Astrocyte (in vitro differentiated cells and primary cell): ENCODE measurements around the gene IGF2BP2. TPM values are rescaled to one million over a fixed set of nuclear protein-coding genes. Genes with fewer than 3 reads are reported as not detected.

Source experiments
- DNase-seq: peaks from one replicate; pipeline ENCODE4 v3.0.0-alpha.2; 2010; ENCODE audit warnings: low read depth
- FAIRE-seq: peaks from 2 replicates; lab custom pipeline; 2011; peaks lifted over from hg19 to GRCh38; lab: Jason Lieb, UNC
- H2AFZ ChIP-seq: 2 replicates; pipeline ENCODE4 v1.6.0; 2012; ENCODE audit warnings: low read depth, low read length, inconsistent platforms
- H3K27ac ChIP-seq: 2 replicates; pipeline ENCODE4 v1.5.1; 2011; ENCODE audit warnings: low read depth, low read length, inconsistent platforms
- H3K27me3 ChIP-seq: 2 replicates; pipeline ENCODE4 v1.6.0; 2011; ENCODE audit warnings: low read length, inconsistent platforms; ENCODE audit not compliant: insufficient read depth
- H3K36me3 ChIP-seq: 2 replicates; pipeline ENCODE4 v1.5.1; 2011; ENCODE audit warnings: low read length, inconsistent platforms; ENCODE audit not compliant: insufficient read depth
- H3K4me1 ChIP-seq: 2 replicates; pipeline ENCODE4 v1.5.1; 2011; ENCODE audit warnings: low read length, inconsistent platforms; ENCODE audit not compliant: insufficient read depth
- H3K4me2 ChIP-seq: 2 replicates; pipeline ENCODE4 v1.6.0; 2012; ENCODE audit warnings: low read length, inconsistent platforms
- H3K4me3 ChIP-seq: 2 replicates; pipeline ENCODE4 v1.5.1; 2011; ENCODE audit warnings: low read depth, mild to moderate bottlenecking, low read length, inconsistent platforms; ENCODE audit not compliant: insufficient read depth
- H3K79me2 ChIP-seq: 2 replicates; pipeline ENCODE4 v1.6.0; 2012; ENCODE audit warnings: mild to moderate bottlenecking, low read length, inconsistent platforms; ENCODE audit not compliant: insufficient read depth
- H3K9ac ChIP-seq: 2 replicates; pipeline ENCODE4 v1.6.0; 2012; ENCODE audit warnings: mild to moderate bottlenecking, low read length, inconsistent platforms
- H3K9me3 ChIP-seq: 2 replicates; pipeline ENCODE4 v1.5.1; 2012; ENCODE audit warnings: low read depth, mild to moderate bottlenecking, low read length, inconsistent platforms; ENCODE audit not compliant: insufficient read depth
- H4K20me1 ChIP-seq: 2 replicates; pipeline ENCODE4 v1.6.0; 2012; ENCODE audit warnings: low read length, inconsistent platforms; ENCODE audit not compliant: insufficient read depth
- H3K27ac Mint-ChIP-seq: one replicate; pipeline ENCODE4 v1.8.0; 2021; ENCODE audit warnings: mild to moderate bottlenecking, mixed read lengths; ENCODE audit not compliant: unreplicated experiment
- H3K27me3 Mint-ChIP-seq: one replicate; pipeline ENCODE4 v1.8.0; 2021; ENCODE audit warnings: low read depth, mixed read lengths; ENCODE audit not compliant: unreplicated experiment
- H3K36me3 Mint-ChIP-seq: one replicate; pipeline ENCODE4 v1.8.0; 2021; ENCODE audit warnings: low read depth, mixed read lengths; ENCODE audit not compliant: unreplicated experiment
- H3K4me1 Mint-ChIP-seq: one replicate; pipeline ENCODE4 v1.8.0; 2021; ENCODE audit warnings: low read depth, mixed read lengths; ENCODE audit not compliant: unreplicated experiment
- H3K4me3 Mint-ChIP-seq: one replicate; pipeline ENCODE4 v1.8.0; 2021; ENCODE audit warnings: mild to moderate bottlenecking, moderate library complexity, mixed read lengths; ENCODE audit not compliant: unreplicated experiment
- H3K9me3 Mint-ChIP-seq: one replicate; pipeline ENCODE4 v1.8.0; 2021; ENCODE audit warnings: mild to moderate bottlenecking, mixed read lengths; ENCODE audit not compliant: unreplicated experiment
- EZH2 ChIP-seq: IDR thresholded peaks from 2 replicates; pipeline ENCODE4 v1.6.1; 2012; ENCODE audit warnings: mild to moderate bottlenecking, low read length, inconsistent platforms; ENCODE audit not compliant: insufficient read depth
- total RNA-seq: library from RNA; stranded (reverse); gene quantifications from 2 replicates; pipeline ENCODE4 v1.2.1, GENCODE V29; 2021
- TF ChIP-seq, protein P1 (sequence below): IDR thresholded peaks from 2 replicates; pipeline ENCODE4 v1.5.1; 2011; ENCODE audit warnings: low read depth, mild to moderate bottlenecking, inconsistent platforms, low read length, moderate library complexity; ENCODE audit not compliant: insufficient read depth

The IGF2BP2 gene
- total RNA-seq, 1 donor from 2014 or later = 162 TPM

DNA sequence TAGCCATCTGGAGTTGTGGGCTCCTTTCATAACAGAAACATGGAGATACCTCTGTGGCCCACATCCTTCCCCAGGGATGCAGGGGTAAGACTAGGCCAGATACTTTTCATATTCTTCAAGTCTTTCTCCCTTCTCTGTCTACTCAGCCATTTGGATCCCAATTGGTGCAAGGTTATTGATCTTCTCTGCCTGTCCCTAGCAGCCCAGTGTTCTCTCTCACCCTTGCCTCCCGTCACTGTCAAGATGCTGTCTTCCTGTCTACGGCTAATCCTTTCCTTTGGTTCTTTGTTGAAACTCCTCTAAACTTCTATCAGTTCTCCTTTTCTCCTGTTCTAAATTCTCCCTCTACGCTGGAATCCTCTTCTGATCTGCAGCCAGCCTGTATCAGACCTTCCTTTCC lies 187.5 kb downstream of the IGF2BP2 start:
- H3K27ac Mint-ChIP-seq = no peak overlapping the region
- FAIRE-seq = no peak

DNA sequence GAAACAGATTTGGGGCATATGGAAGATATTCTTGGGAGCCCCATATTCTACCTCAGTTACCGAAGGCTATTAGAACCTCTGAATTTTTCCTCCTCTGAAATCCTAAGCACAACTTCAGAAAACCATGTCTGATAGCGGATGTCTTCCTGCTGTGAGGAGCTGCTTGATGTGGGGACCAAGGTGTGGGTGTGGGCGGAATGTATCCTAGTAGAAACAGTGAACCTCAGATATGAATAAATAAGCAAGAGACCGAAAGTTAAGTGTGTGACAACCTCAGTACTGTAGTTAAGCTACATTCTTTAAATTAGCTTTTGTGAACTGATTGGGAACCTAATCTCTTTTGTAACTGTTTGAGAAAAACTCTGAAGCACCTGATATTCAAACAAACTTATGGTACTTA lies 191.8 kb downstream of the IGF2BP2 start:
- Histone ChIP-seq H3K4me3 (no peak overlapping the region), H3K9me3 (no peaks in the 10 kb centered on the region), H3K27ac (no peak overlapping the region), H3K79me2 (no peaks in the 10 kb centered on the region), H3K4me2 (no peak overlapping the region), H2AFZ (no peak overlapping the region), H3K36me3 (no peaks in the 10 kb centered on the region), H3K9ac (no peak overlapping the region), H4K20me1 (peaks cover 3% of the 10 kb centered on the region), H3K4me1 (peaks cover 5% of the 10 kb centered on the region), H3K27me3 (no peaks in the 10 kb centered on the region)
- TF ChIP-seq EZH2 = no peak
- TF ChIP-seq, protein P1, sequence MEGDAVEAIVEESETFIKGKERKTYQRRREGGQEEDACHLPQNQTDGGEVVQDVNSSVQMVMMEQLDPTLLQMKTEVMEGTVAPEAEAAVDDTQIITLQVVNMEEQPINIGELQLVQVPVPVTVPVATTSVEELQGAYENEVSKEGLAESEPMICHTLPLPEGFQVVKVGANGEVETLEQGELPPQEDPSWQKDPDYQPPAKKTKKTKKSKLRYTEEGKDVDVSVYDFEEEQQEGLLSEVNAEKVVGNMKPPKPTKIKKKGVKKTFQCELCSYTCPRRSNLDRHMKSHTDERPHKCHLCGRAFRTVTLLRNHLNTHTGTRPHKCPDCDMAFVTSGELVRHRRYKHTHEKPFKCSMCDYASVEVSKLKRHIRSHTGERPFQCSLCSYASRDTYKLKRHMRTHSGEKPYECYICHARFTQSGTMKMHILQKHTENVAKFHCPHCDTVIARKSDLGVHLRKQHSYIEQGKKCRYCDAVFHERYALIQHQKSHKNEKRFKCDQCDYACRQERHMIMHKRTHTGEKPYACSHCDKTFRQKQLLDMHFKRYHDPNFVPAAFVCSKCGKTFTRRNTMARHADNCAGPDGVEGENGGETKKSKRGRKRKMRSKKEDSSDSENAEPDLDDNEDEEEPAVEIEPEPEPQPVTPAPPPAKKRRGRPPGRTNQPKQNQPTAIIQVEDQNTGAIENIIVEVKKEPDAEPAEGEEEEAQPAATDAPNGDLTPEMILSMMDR = no peak
- no peak for DNase-seq
- H3K4me1 Mint-ChIP-seq = peaks cover 26% of the 10 kb centered on the region
- no peaks in the 10 kb centered on the region for H3K27me3 Mint-ChIP-seq
- no peak overlapping the region for H3K4me3 Mint-ChIP-seq
- no peaks in the 10 kb centered on the region for H3K9me3 Mint-ChIP-seq
- peaks cover 2% of the 10 kb centered on the region for H3K36me3 Mint-ChIP-seq
- FAIRE-seq = no peak
- H3K27ac Mint-ChIP-seq = no peak overlapping the region

More for the DNA sequence above, 187.5 kb downstream of the IGF2BP2 start:
- peaks cover 4% of the 10 kb centered on the region for H3K36me3 ChIP-seq
- no peak for DNase-seq
- no peaks in the 10 kb centered on the region for H3K9me3 ChIP-seq
- no peak overlapping the region for H3K4me3 ChIP-seq
- no peaks in the 10 kb centered on the region for H3K27me3 ChIP-seq
- H3K9me3 Mint-ChIP-seq = no peaks in the 10 kb centered on the region
- H3K4me2 ChIP-seq = no peak overlapping the region
- peaks cover 15% of the 10 kb centered on the region for H3K36me3 Mint-ChIP-seq
- no peaks in the 10 kb centered on the region for H3K4me1 ChIP-seq
- TF ChIP-seq EZH2 = no peak
- TF ChIP-seq, protein P1 = no peak
- no peaks in the 10 kb centered on the region for H3K27me3 Mint-ChIP-seq
- no peak overlapping the region for H2AFZ ChIP-seq
- peaks cover 11% of the 10 kb centered on the region for H3K4me1 Mint-ChIP-seq
- H3K4me3 Mint-ChIP-seq = no peak overlapping the region
- no peaks in the 10 kb centered on the region for H4K20me1 ChIP-seq
- no peaks in the 10 kb centered on the region for H3K79me2 ChIP-seq
- no peak overlapping the region for H3K9ac ChIP-seq
- no peak overlapping the region for H3K27ac ChIP-seq

DNA sequence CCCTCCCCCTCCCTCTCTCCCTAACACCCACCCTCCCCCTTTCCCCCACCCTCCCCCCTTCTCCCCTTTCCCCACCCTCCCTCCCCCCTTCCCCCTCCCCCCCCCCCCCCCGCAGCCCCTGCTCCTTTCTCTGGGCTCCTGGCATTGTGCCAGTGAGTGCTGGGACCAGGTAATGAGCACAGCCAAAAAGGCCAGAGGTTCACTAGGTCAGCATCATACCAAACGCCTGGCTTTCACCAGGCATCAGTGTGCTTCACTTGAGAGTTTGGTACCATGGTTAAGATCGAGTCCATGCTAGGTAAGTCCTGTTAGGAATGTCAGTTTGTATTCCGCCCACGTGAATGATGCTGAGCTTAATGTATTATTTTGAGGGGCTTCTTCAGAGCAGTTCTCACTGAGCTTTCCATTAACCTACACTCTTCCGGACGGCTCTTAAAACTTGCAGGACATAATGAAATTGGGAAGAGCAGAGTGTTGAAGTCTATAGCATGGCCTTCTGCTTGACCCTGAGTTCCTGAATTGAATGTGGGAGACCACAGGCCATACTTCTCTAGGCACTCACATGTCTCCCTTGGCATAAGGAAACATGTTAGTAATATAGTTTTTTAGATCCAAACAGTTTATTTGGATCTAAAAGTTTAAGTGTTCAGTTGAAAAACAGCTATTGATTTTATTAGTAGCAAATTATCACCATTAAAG lies 193.2 kb downstream of the IGF2BP2 start:
- H3K9me3 ChIP-seq = no peaks in the 10 kb centered on the region
- no peak overlapping the region for H3K27ac Mint-ChIP-seq

More for the DNA sequence above, 193.2 kb downstream of the IGF2BP2 start:
- Histone ChIP-seq H3K4me1 (peaks cover 5% of the 10 kb centered on the region), H4K20me1 (peaks cover 3% of the 10 kb centered on the region), H3K4me3 (no peak overlapping the region), H3K79me2 (no peaks in the 10 kb centered on the region), H3K27ac (no peak overlapping the region), H3K4me2 (no peak overlapping the region), H3K36me3 (no peaks in the 10 kb centered on the region), H3K9ac (no peak overlapping the region), H3K27me3 (no peaks in the 10 kb centered on the region), H2AFZ (no peak overlapping the region)
- FAIRE-seq = no peak
- Mint-ChIP-seq H3K27me3 (no peaks in the 10 kb centered on the region), H3K4me3 (no peak overlapping the region), H3K4me1 (peaks cover 23% of the 10 kb centered on the region), H3K36me3 (no peaks in the 10 kb centered on the region), H3K9me3 (no peaks in the 10 kb centered on the region)
- TF ChIP-seq, protein P1 = no peak
- no peak for TF ChIP-seq EZH2
- DNase-seq = no peak
